Neural progenitor cell (in vitro differentiated cells): ENCODE measurements around the gene PI4K2B. TPM values are rescaled to one million over a fixed set of nuclear protein-coding genes. Genes with fewer than 3 reads are reported as not detected.

Source experiments
- DNase-seq: peaks from one replicate; pipeline ENCODE4 v3.0.0-alpha.2; 2016; ENCODE audit warnings: low spot score
- H2AFZ ChIP-seq: fragments of 200-600 bp; sonication (generic); replicated peaks from 2 replicates; pipeline ENCODE4 v1.6.1; 2016; ENCODE audit warnings: antibody characterized with exemption
- H3F3A ChIP-seq: fragments of 200-600 bp; sonication (generic); 2 replicates; pipeline ENCODE4 v1.6.1; 2016; ENCODE audit warnings: antibody characterized with exemption, low read depth
- H3K27ac ChIP-seq: fragments of 200-600 bp; sonication (generic); 2 replicates; pipeline ENCODE4 v1.5.1; 2016; ENCODE audit warnings: mild to moderate bottlenecking
- H3K27me3 ChIP-seq: fragments of 200-600 bp; sonication (generic); 2 replicates; pipeline ENCODE4 v1.6.1; 2016; ENCODE audit warnings: mild to moderate bottlenecking, moderate library complexity
- H3K36me3 ChIP-seq: fragments of 200-600 bp; sonication (generic); 2 replicates; pipeline ENCODE4 v1.5.1; 2016
- H3K4me1 ChIP-seq: fragments of 200-600 bp; sonication (generic); 2 replicates; pipeline ENCODE4 v1.6.1; 2016; ENCODE audit warnings: mixed run types
- H3K4me2 ChIP-seq: fragments of 200-600 bp; sonication (generic); 2 replicates; pipeline ENCODE4 v1.6.1; 2016
- H3K4me3 ChIP-seq: fragments of 200-600 bp; sonication (generic); 2 replicates; pipeline ENCODE4 v1.5.1; 2016
- H3K79me2 ChIP-seq: fragments of 200-600 bp; sonication (generic); 2 replicates; pipeline ENCODE4 v1.6.1; 2016; ENCODE audit warnings: low read depth
- H3K9ac ChIP-seq: fragments of 200-600 bp; sonication (generic); 2 replicates; pipeline ENCODE4 v1.6.1; 2016
- H3K9me3 ChIP-seq: fragments of 200-600 bp; sonication (generic); 2 replicates; pipeline ENCODE4 v1.5.1; 2016; ENCODE audit warnings: low read depth
- H4K20me1 ChIP-seq: fragments of 200-600 bp; sonication (generic); 2 replicates; pipeline ENCODE4 v1.6.1; 2016; ENCODE audit warnings: low read depth
- H3K27ac Mint-ChIP-seq: 3 replicates; pipeline ENCODE4 v1.8.0; 2021; ENCODE audit warnings: mixed read lengths
- H3K27me3 Mint-ChIP-seq: 2 replicates; pipeline ENCODE4 v1.8.0; 2022; ENCODE audit warnings: low read depth, mild to moderate bottlenecking, inconsistent platforms, moderate library complexity, mixed read lengths; ENCODE audit not compliant: insufficient read depth
- H3K36me3 Mint-ChIP-seq: 3 replicates; pipeline ENCODE4 v1.8.0; 2021; ENCODE audit warnings: mixed read lengths
- H3K4me1 Mint-ChIP-seq: 3 replicates; pipeline ENCODE4 v1.8.0; 2021; ENCODE audit warnings: mixed read lengths
- H3K4me3 Mint-ChIP-seq: 3 replicates; pipeline ENCODE4 v1.8.0; 2021; ENCODE audit warnings: mild to moderate bottlenecking, moderate library complexity, mixed read lengths
- H3K9me3 Mint-ChIP-seq: 3 replicates; pipeline ENCODE4 v1.8.0; 2020; ENCODE audit warnings: mixed read lengths
- EZH2 ChIP-seq: fragments of 200-600 bp; sonication (generic); IDR thresholded peaks from 2 replicates; pipeline ENCODE4 v1.6.1; 2017; ENCODE audit warnings: antibody characterized with exemption, mild to moderate bottlenecking, moderate library complexity
- EZH2phosphoT487 ChIP-seq: fragments of 200-600 bp; sonication (generic); IDR thresholded peaks from 2 replicates; pipeline ENCODE4 v1.6.1; 2017; ENCODE audit warnings: antibody characterized with exemption
- total RNA-seq: library from RNA; depleted of rRNA; stranded (reverse); fragments of >200 nt; gene quantifications from 2 replicates; pipeline ENCODE4 v1.2.3, GENCODE V29; 2015; ENCODE audit warnings: low replicate concordance
- TF ChIP-seq, protein P1 (sequence below): fragments of 200-600 bp; sonication (generic); IDR thresholded peaks from 2 replicates; pipeline ENCODE4 v1.5.1; 2017; ENCODE audit warnings: antibody characterized with exemption, mild to moderate bottlenecking

The PI4K2B gene
- total RNA-seq, 1 donor from 2014 or later, result 20.3 TPM

DNA sequence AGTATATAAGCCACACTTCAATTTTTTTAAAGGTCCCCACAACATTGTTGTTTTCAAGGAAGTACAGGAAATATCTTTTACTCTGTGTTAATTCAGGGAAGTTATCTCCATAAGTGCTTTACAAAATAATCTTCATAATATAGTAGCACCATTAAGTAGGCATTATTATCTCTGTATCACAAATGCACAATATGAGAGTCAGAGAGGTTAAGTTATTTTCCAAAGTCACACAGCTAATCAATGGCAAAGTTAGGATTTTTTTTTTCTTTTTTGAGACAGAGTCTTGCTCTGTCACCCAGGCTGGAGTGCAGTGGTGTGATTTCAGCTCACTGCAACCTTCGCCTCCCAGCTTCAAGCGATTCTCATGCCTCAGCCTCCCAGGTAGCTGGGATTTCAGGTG, 35.1 kb upstream of the PI4K2B start:
- Histone ChIP-seq H3K36me3 (no peaks in the 10 kb centered on the region), H3K4me2 (no peak overlapping the region), H3K4me1 (no peaks in the 10 kb centered on the region), H3K27ac (no peak overlapping the region), H4K20me1 (no peaks in the 10 kb centered on the region), H3K27me3 (no peaks in the 10 kb centered on the region), H2AFZ (no peak overlapping the region), H3K4me3 (no peak overlapping the region), H3K9ac (no peak overlapping the region), H3K79me2 (no peaks in the 10 kb centered on the region), H3F3A (no peaks in the 10 kb centered on the region), H3K9me3 (no peaks in the 10 kb centered on the region)
- TF ChIP-seq EZH2phosphoT487 (no peak), EZH2 (no peak)
- TF ChIP-seq, protein P1, sequence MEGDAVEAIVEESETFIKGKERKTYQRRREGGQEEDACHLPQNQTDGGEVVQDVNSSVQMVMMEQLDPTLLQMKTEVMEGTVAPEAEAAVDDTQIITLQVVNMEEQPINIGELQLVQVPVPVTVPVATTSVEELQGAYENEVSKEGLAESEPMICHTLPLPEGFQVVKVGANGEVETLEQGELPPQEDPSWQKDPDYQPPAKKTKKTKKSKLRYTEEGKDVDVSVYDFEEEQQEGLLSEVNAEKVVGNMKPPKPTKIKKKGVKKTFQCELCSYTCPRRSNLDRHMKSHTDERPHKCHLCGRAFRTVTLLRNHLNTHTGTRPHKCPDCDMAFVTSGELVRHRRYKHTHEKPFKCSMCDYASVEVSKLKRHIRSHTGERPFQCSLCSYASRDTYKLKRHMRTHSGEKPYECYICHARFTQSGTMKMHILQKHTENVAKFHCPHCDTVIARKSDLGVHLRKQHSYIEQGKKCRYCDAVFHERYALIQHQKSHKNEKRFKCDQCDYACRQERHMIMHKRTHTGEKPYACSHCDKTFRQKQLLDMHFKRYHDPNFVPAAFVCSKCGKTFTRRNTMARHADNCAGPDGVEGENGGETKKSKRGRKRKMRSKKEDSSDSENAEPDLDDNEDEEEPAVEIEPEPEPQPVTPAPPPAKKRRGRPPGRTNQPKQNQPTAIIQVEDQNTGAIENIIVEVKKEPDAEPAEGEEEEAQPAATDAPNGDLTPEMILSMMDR, result no peak
- Mint-ChIP-seq H3K4me1 (no peaks in the 10 kb centered on the region), H3K36me3 (no peaks in the 10 kb centered on the region), H3K9me3 (no peaks in the 10 kb centered on the region), H3K27ac (no peak overlapping the region), H3K27me3 (no peaks in the 10 kb centered on the region), H3K4me3 (no peak overlapping the region)
- no peak for DNase-seq

DNA sequence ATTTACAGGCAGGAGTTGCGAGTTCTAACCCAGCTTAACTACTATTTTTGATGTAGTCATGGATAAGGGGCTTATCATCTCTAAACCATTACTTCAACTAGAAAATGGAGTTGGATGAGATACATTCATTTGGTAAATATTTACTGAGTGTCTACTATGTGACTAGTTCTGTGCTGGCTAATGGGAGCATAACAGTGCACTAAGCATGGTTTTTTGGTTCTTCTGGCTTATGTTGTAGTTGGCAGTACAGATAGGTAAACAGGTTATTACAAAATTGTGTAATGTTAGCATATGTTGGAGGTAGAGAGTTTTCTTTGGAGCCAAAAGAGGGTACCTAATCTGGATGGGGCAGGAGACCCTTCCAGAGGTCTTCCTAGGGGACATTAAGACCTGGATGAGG, 25.8 kb upstream of the PI4K2B start:
- Mint-ChIP-seq H3K27me3 (no peaks in the 10 kb centered on the region), H3K4me1 (no peaks in the 10 kb centered on the region), H3K36me3 (no peaks in the 10 kb centered on the region), H3K27ac (no peak overlapping the region), H3K4me3 (no peak overlapping the region), H3K9me3 (no peaks in the 10 kb centered on the region)
- Histone ChIP-seq H3K4me2 (no peak overlapping the region), H2AFZ (no peak overlapping the region), H3K4me1 (no peaks in the 10 kb centered on the region), H3K9me3 (no peaks in the 10 kb centered on the region), H3K27me3 (no peaks in the 10 kb centered on the region), H3K4me3 (no peak overlapping the region), H3K9ac (no peak overlapping the region), H3F3A (no peaks in the 10 kb centered on the region), H3K27ac (no peak overlapping the region), H3K79me2 (no peaks in the 10 kb centered on the region), H3K36me3 (no peaks in the 10 kb centered on the region), H4K20me1 (no peaks in the 10 kb centered on the region)
- TF ChIP-seq, protein P1, result no peak
- TF ChIP-seq EZH2phosphoT487, result no peak
- DNase-seq, result no peak

DNA sequence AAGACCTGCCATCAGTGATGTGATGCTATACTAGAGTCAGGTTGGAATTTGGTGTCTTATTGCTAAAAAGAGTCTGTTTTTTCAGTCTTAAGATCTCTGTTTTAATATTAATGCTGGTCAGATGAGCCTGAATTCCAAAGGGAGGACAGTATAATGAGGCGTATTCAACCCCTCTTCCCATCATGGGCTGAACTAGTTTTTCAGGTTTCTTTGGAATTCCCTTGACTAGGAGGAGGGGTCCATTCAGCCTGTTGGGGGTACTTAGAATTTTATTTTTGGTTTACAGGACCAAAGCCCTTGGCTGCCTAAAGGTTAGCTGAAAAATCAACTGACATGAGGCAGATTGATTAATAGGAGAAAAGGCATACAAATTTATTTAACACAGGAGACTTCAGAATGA, 24.1 kb upstream of the PI4K2B start:
- no peaks in the 10 kb centered on the region for H3F3A ChIP-seq
- H3K4me3 ChIP-seq, result no peak overlapping the region
- no peak overlapping the region for H3K9ac ChIP-seq
- H3K36me3 ChIP-seq, result no peaks in the 10 kb centered on the region
- H4K20me1 ChIP-seq, result no peaks in the 10 kb centered on the region
- no peaks in the 10 kb centered on the region for H3K4me1 ChIP-seq
- no peak overlapping the region for H3K27ac ChIP-seq
- H3K4me1 Mint-ChIP-seq, result no peaks in the 10 kb centered on the region
- H3K27ac Mint-ChIP-seq, result no peak overlapping the region
- no peak overlapping the region for H3K4me2 ChIP-seq
- no peaks in the 10 kb centered on the region for H3K27me3 Mint-ChIP-seq
- peaks cover under 1% of the 10 kb centered on the region for H3K9me3 Mint-ChIP-seq
- H3K4me3 Mint-ChIP-seq, result no peak overlapping the region
- H3K27me3 ChIP-seq, result no peaks in the 10 kb centered on the region
- TF ChIP-seq EZH2, result no peak
- no peak for TF ChIP-seq EZH2phosphoT487
- TF ChIP-seq, protein P1, result no peak
- no peak overlapping the region for H2AFZ ChIP-seq
- no peaks in the 10 kb centered on the region for H3K36me3 Mint-ChIP-seq
- H3K9me3 ChIP-seq, result no peaks in the 10 kb centered on the region
- DNase-seq, result no peak
- H3K79me2 ChIP-seq, result no peaks in the 10 kb centered on the region

DNA sequence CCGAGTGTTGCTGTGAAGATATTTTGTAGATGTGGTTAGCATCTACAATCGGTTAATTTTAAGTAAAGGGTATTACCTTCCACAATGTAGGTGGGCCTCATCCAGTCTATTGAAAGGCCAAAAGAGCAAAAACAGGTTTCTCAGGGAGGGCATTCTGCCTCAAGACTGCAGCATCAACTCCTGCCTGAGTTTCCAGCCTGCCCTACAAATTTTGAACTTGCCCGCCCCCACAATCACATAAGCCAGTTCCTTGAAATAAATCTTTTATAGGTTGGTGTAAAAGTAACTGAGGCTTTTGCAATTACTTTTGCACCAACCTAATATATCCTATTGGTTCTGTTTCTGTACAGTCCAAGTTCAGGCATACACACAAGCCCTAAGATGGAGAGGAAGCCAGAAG, 22.1 kb upstream of the PI4K2B start:
- H3K4me3 ChIP-seq, result no peak overlapping the region
- H3K9ac ChIP-seq, result no peak overlapping the region
- H3K9me3 ChIP-seq, result no peaks in the 10 kb centered on the region
- no peaks in the 10 kb centered on the region for H3K36me3 ChIP-seq
- H3F3A ChIP-seq, result no peaks in the 10 kb centered on the region
- H3K4me1 ChIP-seq, result no peaks in the 10 kb centered on the region
- H3K36me3 Mint-ChIP-seq, result no peaks in the 10 kb centered on the region
- TF ChIP-seq, protein P1, result no peak
- TF ChIP-seq EZH2 (no peak), EZH2phosphoT487 (no peak)
- no peak overlapping the region for H3K4me3 Mint-ChIP-seq
- H3K79me2 ChIP-seq, result no peaks in the 10 kb centered on the region
- no peaks in the 10 kb centered on the region for H3K27me3 ChIP-seq
- H3K27me3 Mint-ChIP-seq, result no peaks in the 10 kb centered on the region
- H3K27ac Mint-ChIP-seq, result no peak overlapping the region
- H3K9me3 Mint-ChIP-seq, result peaks cover 2% of the 10 kb centered on the region
- H3K4me2 ChIP-seq, result no peak overlapping the region
- no peaks in the 10 kb centered on the region for H4K20me1 ChIP-seq
- H3K4me1 Mint-ChIP-seq, result peaks cover 3% of the 10 kb centered on the region
- no peak overlapping the region for H3K27ac ChIP-seq
- DNase-seq, result no peak
- H2AFZ ChIP-seq, result no peak overlapping the region
